Lung microvascular endothelial cell (primary cell): ENCODE measurements around the gene ASTN2. TPM values are rescaled to one million over a fixed set of nuclear protein-coding genes. Genes with fewer than 3 reads are reported as not detected.

Experiments used
- DNase-seq, 2 donors: peaks; one replicate each; pipeline versions ENCODE4 v3.0.0 to v3.0.0-alpha.2; 2010; ENCODE audit warnings: low read depth in 2 of 2
- total RNA-seq: library from RNA; depleted of rRNA; stranded (reverse); fragments of >200 nt; gene quantifications from 2 replicates; pipeline ENCODE4 v1.2.1, GENCODE V29; 2014

ASTN2 gene
- total RNA-seq, 1 donor from 2014 or later: 0.99 TPM

GRCh38 chr9:116750510-116750909, 664.3 kb downstream of the ASTN2 start:
- DNase-seq: no peak

GRCh38 chr9:116749772-116750171, 665.1 kb downstream of the ASTN2 start:
- no peak for DNase-seq

- DNase-seq: no peak
These were observed 665.7 kb downstream of the ASTN2 start for GRCh38 chr9:116749176-116749575.

- no peak for DNase-seq
These were observed 673.1 kb downstream of the ASTN2 start for GRCh38 chr9:116741742-116742141.

- no peak for DNase-seq
These were observed 673.6 kb downstream of the ASTN2 start for GRCh38 chr9:116741086-116741740.

- DNase-seq: peak; percentile 72 to 81
These were observed 677.7 kb downstream of the ASTN2 start for GRCh38 chr9:116737152-116737546.

- no peak for DNase-seq
These were observed 678.3 kb downstream of the ASTN2 start for GRCh38 chr9:116736399-116737151.

GRCh38 chr9:116733010-116733641, 681.7 kb downstream of the ASTN2 start:
- no peak for DNase-seq

- DNase-seq: no peak
These were observed 688.3 kb downstream of the ASTN2 start for GRCh38 chr9:116726602-116727001.

- DNase-seq: no peak
These were observed 690.7 kb downstream of the ASTN2 start for GRCh38 chr9:116724123-116724522.

- DNase-seq: no peak
These were observed 692.9 kb downstream of the ASTN2 start for GRCh38 chr9:116721944-116722343.

GRCh38 chr9:116721411-116721810, 693.4 kb downstream of the ASTN2 start:
- no peak for DNase-seq

GRCh38 chr9:116720111-116720510, 694.7 kb downstream of the ASTN2 start:
- DNase-seq: no peak

- DNase-seq: no peak
These were observed 696.7 kb downstream of the ASTN2 start for GRCh38 chr9:116718111-116718510.

- no peak for DNase-seq
These were observed 697.7 kb downstream of the ASTN2 start for GRCh38 chr9:116717150-116717549.

GRCh38 chr9:116716438-116716837, 698.4 kb downstream of the ASTN2 start:
- DNase-seq: no peak

- DNase-seq: no peak
These were observed 699.1 kb downstream of the ASTN2 start for GRCh38 chr9:116715751-116716150.

- peak in 1 of 2 donors; percentile 17 for DNase-seq
These were observed 701.6 kb downstream of the ASTN2 start for GRCh38 chr9:116713271-116713670.

- no peak for DNase-seq
These were observed 702.1 kb downstream of the ASTN2 start for GRCh38 chr9:116712781-116713180.

GRCh38 chr9:116706310-116707290, 708.3 kb downstream of the ASTN2 start:
- no peak for DNase-seq

GRCh38 chr9:116705531-116705930, 709.3 kb downstream of the ASTN2 start:
- DNase-seq: no peak
